ENCODE results near the gene LIPG.

DNA sequence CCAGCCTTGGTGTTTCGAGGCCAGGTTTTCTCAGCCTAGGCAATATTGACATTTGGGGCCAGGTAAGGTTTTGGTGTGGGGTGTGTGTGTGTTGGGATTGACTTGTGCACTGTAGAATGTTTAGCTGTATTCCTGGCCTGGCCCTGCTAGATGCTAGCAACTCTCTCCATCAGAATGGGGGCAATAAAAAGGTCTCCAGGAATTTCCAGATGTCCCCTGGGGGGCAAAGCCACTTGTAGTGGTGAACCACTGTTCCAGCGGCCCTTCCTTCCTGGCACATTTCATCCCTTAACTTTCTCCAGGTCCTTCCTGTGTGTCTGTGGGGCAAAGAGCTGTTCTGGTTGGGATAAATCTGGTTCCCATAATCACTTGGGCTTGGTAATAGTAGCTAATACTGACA lies 12.0 kb downstream of the LIPG start:
- TF ChIP-seq, protein P1, sequence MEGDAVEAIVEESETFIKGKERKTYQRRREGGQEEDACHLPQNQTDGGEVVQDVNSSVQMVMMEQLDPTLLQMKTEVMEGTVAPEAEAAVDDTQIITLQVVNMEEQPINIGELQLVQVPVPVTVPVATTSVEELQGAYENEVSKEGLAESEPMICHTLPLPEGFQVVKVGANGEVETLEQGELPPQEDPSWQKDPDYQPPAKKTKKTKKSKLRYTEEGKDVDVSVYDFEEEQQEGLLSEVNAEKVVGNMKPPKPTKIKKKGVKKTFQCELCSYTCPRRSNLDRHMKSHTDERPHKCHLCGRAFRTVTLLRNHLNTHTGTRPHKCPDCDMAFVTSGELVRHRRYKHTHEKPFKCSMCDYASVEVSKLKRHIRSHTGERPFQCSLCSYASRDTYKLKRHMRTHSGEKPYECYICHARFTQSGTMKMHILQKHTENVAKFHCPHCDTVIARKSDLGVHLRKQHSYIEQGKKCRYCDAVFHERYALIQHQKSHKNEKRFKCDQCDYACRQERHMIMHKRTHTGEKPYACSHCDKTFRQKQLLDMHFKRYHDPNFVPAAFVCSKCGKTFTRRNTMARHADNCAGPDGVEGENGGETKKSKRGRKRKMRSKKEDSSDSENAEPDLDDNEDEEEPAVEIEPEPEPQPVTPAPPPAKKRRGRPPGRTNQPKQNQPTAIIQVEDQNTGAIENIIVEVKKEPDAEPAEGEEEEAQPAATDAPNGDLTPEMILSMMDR (optimal IDR thresholded peaks at IDR 0.05 in 1 of 3, IDR thresholded peaks at IDR 0.05 in 1 of 3, conservative IDR thresholded peaks at IDR 0.05 in 1 of 3; ENCODE audit: extremely low read depth in 1 of 3, insufficient read depth in 2 of 3, low read length in 3 of 3) = no peak
- TF ChIP-seq EZH2 (IDR thresholded peaks at IDR 0.05; ENCODE audit: low read length) = no peak

All from keratinocyte (primary cell).